ENCODE results near the gene PHOX2B.
"Not testable (repeated sequence)": the region's sequence is repeated elsewhere in the genome, so short reads cannot be mapped to it uniquely, and the experiment has no call there.

PHOX2B gene

DNA sequence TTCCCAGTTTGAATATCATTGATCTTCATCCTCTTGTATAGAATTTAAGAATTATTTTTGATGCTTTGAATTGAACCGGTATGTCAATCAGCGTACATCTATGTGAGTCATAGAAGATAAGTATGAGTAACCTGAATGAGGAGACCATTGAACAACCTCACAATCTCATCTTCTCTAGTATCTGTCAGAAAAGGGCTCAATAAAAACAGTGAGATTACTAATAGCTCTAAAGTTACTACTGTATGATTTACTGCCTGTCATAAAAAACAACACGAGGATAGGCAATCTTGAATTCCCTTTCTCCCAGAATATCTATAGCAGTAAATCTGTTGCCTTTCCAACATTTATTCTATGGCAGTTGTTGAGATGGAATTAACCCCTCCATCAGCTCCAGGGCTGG, 36.1 kb downstream of the PHOX2B start:
- DNase-seq (ENCODE audit: low spot score), result no peak

DNA sequence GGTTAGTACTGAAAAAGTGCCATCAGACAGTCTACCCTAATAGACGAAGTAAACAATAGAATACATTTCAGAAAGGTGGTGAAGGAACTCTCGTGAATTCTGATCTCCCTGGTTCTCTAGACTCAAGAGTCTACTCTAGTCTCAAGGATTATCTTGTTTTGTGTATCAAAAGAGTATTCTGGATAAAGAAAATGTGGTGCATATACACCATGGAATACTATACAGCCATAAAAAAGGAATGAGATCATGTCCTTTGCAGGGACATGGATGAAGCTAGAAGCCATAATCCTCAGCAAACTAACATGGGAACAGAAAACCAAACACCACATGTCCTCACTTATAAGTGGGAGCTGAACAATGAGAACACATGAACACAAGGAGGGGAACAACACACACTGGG, 36.9 kb downstream of the PHOX2B start:
- not testable (repeated sequence) for DNase-seq (ENCODE audit: low spot score)

DNA sequence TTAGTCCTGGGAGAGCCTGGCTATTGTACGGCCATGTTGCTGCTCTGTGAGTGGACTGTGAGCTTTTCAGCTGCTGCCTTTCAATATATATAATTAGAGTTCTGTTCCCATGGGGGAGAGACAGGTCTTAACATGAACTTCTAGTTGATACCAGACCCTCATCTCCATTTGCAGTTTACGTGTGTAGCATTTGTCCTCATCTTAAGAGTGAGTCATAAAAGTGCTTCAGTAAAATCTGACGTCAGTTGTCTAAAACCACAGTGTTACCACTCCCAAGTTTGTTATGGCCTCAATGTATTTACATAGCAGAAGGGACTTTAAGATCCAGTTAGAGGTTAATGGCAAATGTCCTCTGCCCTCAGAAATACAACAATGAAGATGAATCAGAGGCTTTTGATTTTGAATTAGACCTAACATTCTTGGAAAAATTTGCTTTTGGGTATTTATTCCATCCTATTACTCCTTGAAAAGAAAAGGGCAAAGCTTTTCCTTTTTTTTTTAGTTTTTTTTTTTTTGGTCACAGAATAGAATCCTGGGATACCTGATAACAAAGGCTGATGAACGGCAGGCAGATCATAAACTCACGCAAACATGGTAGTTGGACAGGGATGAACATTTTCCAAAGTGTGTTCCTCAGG, 38.6 kb downstream of the PHOX2B start:
- no peak for DNase-seq (ENCODE audit: low spot score)

DNA sequence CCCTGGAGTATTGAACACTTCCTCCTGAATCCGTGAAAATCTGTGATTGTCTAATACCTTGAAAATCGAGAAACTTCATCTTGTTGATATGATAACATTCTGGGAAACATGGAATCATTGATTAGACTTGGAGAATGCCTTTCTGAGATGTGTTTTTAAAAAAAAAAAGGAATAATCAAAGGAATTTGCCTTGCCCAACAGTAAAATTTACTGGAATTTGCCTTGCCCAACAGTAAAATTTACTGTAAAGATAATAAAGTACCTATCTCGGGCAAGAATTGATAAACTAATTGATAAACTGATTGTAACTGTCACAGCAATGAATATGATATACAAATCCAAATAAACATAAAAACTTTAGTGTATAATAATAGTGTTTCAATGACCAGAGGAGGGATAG, 44.7 kb downstream of the PHOX2B start:
- no peak for DNase-seq (ENCODE audit: low spot score)

DNA sequence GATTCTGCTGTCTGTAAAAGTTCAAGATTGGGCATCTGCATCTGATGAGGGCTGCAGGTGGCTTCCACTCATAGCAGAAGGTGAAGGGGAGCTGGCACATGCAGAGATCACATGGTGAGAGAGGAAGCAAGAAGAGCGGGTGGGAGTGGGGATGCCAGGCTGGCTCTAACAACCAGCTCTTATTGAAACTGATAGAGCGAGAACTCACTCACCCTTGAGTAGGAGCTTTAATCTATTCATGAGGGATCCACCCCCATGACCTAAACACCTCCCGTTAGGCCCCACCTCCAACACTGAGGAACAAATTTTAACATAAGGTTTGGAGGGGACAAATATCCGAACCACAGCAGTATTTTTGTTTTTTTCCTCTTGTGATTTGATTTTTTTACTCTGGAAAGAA, 45.8 kb downstream of the PHOX2B start:
- DNase-seq (ENCODE audit: low spot score), result no peak

DNA sequence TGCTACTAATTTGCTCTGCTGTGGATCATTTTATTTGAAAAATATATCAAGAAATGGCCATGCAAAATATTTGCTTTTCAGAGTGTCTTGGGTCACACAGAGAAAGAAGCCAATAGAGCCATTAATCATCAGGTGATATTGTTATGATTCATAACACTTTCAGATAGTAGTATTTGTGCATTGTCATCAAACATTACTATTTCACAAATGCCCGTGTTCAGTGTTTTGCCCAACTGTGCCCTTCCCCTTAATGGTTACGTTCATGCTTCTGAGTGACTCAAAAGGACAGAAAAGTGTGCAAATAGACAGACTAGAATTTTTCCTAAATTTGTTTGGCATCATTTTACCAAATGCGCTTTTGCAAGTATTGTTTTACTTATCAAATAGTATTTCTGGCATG, 46.5 kb downstream of the PHOX2B start:
- DNase-seq (ENCODE audit: low spot score), result no peak

DNA sequence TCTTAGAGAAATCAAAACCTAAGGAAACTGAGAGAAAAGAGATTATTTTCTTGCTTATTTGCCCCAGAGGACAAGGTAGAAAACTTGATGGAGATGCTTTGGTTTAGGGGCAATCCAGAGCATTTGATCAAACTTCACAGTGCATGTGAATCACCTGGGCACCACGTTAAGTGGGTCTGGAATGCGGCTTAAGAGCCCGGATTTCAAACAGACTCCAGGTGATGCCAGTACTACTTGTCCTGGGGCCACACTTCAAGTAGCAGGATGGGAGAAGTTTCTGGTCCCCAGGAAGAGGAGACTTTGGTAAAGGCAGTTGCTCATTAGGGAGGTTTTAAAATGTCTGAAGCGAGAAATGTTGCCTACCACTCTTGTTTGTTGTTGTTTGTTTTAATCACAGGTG, 51.8 kb downstream of the PHOX2B start:
- DNase-seq (ENCODE audit: low spot score), result no peak

DNA sequence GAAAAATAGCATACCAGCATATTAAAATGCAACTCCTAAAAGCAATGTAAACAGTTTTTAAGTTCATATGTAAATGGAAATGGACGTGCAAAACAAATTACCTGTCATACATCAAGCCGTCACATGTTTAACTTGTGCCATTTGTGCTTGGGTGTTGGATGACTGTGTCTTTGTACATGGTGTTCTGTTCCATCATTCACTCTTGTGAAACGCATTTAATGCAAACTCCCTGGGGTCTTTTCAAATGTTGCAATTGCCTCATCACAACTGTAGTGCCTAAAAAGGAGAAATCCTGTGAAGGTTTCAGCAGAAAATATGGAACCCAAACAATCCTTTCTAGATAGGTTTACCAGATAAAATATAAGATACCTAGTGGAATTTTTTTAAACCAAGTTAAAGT, 52.4 kb downstream of the PHOX2B start:
- no peak for DNase-seq (ENCODE audit: low spot score)
